22Rv1 (cell line): ENCODE results near the gene GPNMB.

Experiments used
- H3K27ac ChIP-seq: fragments of 450-650 bp; 2 replicates; pipeline ENCODE4 v1.5.1; 2017
- ZFX ChIP-seq: fragments of 450-650 bp; IDR thresholded peaks from 2 replicates; pipeline ENCODE4 v1.6.1; 2017; ENCODE audit warnings: antibody characterized with exemption, borderline replicate concordance
- TF ChIP-seq, protein P1 (sequence below): fragments of 450-650 bp; IDR thresholded peaks from 2 replicates; pipeline ENCODE4 v1.5.1; 2017; ENCODE audit warnings: mild to moderate bottlenecking

The GPNMB gene

DNA sequence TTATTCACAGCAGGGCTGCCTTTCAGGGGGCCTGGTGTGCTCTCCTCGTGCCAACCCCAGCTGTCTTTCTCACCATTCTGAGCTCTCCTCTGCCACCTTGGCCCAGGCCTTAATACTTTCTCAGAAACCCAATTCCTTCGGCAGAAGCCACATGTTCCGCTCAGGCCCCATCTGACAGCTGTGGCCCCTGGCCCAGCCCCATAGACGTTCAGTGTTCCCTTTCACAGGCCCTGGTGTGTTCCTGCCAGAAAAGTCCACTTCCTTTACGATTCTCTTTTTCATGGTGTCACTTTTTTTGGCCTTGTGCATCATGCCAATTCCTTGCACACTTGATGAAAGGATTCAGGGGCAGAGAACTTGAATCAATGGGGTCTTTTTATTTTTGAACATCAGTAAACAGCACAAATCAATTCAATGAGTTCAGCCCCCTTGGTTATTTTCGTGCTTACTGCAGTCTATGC, 15.9 kb upstream of the GPNMB start:
- H3K27ac ChIP-seq, result no peak overlapping the region
- TF ChIP-seq, protein P1, sequence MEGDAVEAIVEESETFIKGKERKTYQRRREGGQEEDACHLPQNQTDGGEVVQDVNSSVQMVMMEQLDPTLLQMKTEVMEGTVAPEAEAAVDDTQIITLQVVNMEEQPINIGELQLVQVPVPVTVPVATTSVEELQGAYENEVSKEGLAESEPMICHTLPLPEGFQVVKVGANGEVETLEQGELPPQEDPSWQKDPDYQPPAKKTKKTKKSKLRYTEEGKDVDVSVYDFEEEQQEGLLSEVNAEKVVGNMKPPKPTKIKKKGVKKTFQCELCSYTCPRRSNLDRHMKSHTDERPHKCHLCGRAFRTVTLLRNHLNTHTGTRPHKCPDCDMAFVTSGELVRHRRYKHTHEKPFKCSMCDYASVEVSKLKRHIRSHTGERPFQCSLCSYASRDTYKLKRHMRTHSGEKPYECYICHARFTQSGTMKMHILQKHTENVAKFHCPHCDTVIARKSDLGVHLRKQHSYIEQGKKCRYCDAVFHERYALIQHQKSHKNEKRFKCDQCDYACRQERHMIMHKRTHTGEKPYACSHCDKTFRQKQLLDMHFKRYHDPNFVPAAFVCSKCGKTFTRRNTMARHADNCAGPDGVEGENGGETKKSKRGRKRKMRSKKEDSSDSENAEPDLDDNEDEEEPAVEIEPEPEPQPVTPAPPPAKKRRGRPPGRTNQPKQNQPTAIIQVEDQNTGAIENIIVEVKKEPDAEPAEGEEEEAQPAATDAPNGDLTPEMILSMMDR, result no peak
- no peak for TF ChIP-seq ZFX

DNA sequence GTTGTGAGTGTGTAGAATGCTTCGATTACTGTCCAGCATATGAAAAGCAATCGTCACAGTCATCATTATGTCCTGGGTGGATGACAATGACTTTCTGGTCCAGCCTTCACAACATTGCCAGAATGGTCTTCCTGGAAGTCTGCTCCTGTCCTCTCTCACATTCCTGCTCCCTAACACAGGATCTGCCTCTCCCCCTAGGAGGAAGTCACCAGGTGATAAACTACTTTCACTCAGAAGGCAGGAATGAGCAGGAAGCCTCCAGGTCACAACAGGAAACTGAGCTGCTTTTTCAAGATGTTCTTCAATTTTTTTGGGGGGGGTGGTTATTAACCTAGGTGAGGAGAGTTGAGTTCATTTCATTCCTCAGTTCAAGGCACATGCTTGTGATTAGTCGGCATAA, 13.6 kb upstream of the GPNMB start:
- H3K27ac ChIP-seq, result no peak overlapping the region
- no peak for TF ChIP-seq ZFX
- TF ChIP-seq, protein P1, result no peak

DNA sequence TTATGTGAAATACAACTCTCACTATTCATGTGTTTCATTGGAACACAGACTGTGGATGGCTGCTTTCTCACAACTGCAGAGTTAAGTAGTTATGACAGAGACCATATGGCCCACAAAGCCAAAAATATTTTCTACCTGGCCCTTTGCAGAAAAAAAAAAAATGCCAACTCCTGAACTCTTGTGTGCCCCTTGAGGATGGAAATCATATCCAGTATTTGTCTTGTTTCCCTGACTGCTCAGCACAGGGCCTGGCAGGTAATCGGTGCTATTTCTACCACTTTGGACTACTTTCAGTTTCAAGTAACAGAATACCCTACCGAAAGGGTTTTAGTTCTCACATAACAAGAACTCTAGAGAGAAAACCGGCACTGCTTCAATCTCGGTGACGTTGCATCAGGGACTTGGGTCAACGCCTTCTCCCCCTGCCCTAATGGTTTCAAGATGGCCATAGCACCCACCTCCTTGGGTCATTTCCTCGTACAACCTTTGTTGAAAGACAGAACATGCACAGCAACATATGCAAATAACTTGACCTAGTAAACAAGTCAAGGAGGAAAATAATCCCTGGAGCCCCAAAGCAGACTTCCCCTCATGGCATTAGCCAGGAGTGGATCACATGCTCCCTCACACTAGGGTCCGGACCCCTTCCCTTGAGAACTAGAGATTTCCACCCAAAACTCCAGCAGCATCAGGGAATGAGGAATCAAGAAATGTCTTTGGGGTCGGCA, 11.8 kb upstream of the GPNMB start:
- H3K27ac ChIP-seq, result no peak overlapping the region
- TF ChIP-seq, protein P1, result no peak
- no peak for TF ChIP-seq ZFX

DNA sequence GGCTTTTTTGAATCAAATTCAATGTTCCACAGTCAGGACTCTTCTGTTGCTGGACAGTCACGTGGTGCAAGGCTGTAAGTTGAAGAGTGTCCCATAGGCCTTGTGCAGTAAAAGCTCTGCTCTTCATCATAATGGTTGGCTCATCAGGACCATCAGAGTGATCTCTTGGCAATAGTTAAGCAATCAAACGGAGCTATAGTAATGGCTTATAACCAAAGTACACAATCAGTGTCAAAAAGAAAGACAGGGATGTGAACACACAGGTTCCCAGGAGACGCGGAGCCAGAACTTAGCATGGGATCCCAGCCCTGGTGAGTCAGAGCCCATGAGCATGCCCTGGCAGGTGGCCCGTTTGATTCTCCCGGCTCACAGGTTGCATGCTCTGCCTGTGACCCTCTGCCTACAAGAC, 10.8 kb upstream of the GPNMB start:
- no peak overlapping the region for H3K27ac ChIP-seq

DNA sequence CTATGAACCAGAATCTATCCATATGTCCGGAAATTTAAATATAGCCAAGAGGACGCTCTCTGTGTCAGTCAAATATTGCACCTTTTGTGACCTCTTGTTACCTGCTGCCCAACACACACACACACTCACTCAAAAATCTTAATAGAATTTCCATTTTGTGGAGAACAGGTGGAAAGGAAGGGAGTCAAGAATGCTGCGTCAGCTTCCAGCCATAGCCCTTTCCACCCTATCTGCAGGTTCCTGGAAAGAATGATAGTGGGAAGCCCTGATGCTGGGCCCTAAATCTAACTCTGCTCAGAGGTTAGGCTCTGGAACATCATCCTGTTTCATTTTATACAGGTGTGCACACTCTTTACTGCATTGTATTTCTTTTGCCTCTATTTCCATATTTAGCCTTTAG, 9.6 kb upstream of the GPNMB start:
- TF ChIP-seq, protein P1, result no peak
- TF ChIP-seq ZFX, result no peak
- no peak overlapping the region for H3K27ac ChIP-seq

More for the DNA sequence above, 10.8 kb upstream of the GPNMB start:
- TF ChIP-seq ZFX, result no peak
- TF ChIP-seq, protein P1, result no peak

DNA sequence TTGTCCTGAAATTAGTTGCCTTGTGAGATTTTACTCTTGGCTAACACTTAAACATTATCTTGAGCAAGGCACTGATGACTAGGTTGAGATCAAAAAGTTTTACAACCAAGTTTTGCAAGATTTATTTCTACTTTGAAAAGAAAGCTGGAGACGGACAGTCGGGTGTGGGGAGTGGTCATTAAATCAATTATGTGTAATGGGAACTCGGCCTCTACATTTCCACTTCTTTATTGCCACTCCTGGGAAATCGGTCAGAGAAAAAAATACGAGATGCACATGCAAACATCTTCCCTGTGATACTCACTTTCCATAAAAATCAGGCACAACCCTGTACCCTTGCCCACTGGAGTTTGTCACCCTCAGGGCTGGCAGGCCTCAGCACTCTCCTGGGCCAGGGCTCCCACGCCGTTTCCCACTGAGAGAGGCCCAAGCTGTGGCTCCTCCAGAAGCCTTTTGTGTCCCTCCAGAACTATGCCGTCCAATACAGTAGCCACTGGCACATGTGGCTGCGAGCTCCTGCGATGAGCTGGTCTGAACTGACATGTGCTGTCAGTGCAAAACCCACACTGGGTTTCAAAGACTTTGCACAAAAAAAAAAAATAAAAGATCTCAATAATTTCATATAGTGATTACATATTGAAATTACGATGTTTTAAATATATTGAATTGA, 7.5 kb upstream of the GPNMB start:
- TF ChIP-seq ZFX, result no peak
- TF ChIP-seq, protein P1, result no peak
- H3K27ac ChIP-seq, result no peak overlapping the region

DNA sequence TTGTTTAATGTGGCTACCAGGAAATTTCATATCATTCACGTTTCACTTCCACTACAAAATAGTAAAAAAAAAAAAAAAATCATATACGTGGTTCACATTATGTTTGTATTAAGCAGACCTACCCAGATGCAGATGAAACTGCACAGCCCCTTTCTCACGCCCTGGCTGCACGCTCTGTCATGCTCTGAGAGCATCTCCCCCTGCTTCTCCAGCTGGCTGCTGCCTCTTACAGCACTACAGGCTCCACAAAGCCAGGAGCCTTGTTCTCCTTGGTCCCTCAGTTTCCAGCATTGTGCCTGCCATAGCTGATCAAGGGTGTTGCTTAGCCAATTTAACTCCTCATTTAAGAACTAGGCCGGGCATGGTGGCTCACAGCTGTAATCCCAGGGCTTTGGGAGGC, 6.9 kb upstream of the GPNMB start:
- TF ChIP-seq ZFX, result no peak
- TF ChIP-seq, protein P1, result no peak
- H3K27ac ChIP-seq, result no peak overlapping the region
